ENCODE data around the gene PTEN.
A peak's percentile ranks its signal among the peaks of the same experiment; 100 is the strongest.
"Not testable (repeated sequence)": the region's sequence is repeated elsewhere in the genome, so short reads cannot be mapped to it uniquely, and the experiment has no call there.

Gene PTEN

DNA sequence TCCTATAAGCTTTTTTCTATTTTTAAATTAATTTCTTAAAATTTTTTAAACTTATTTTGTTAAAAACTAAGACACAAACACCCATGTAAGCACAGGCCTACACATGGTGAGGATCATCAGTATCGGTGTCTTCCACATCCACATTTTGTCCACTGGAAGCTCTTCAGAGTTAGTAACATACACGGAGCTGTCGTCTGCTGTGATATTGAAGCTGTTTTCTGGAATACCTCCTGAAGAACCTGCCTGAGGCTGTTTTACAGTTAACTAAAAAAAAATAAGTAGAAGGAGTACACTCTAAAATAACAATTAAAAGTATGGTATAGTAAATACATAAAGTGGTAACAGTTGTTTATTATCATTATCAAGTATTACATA, 17.8 kb upstream of the PTEN start:
- DNase-seq (ENCODE audit: low spot score), result no peak

DNA sequence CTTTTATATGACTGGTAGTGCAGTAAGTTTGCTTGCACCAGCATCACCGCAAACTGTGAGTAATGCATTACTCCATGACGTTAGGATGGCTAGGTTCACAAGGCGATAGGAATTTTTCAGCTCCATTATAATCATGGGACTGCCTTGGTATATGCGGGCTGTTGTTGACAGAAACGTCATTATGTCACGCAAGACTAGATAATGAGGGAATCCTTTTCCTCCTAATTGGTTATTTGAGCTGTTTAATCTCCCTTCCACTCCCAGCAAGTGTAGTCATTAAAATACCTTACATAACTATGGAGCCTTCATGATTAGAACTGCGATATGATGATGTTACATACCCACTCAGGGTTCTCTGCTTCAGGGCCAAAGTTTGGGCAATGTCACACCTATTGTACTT, 17.4 kb upstream of the PTEN start:
- DNase-seq (ENCODE audit: low spot score), result peak; percentile 86

DNA sequence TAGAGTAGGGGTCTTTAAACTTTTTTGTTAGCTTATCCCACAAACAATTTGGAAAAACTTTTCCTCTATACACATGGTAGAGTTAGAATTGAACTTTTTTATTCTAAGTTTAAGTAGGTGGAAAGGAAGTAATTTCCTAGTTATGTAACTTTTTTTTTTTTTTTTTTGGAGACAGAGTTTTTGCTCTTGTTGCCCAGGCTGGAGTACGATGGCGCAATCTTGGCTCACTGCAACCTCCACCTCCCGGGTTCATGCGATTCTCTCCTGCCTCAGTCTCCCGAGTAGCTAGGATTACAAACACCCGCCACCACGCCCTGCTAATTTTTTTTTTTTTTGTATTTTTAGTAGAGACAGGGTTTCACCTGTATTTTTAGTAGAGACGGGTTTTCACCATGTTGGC, 16.7 kb upstream of the PTEN start:
- DNase-seq (ENCODE audit: low spot score), result not testable (repeated sequence)

DNA sequence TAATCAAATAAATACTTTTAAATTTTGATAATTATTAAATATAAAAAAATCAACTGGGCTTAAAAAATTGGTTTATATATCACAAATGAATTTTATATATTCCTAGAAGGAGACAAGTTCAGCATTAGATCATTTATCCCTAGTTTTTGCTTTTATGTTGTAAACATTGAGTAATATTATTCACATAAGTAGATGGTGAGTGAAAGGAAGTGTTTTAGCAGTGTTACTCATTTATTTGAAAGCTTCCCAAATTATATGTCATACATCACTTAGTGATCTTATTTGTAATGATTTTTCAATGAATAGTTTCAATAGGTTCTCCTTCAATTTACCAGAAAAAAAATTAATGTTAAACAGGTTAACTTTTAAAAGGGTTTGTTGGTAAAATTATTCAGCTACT, 15.9 kb upstream of the PTEN start:
- DNase-seq (ENCODE audit: low spot score), result no peak

DNA sequence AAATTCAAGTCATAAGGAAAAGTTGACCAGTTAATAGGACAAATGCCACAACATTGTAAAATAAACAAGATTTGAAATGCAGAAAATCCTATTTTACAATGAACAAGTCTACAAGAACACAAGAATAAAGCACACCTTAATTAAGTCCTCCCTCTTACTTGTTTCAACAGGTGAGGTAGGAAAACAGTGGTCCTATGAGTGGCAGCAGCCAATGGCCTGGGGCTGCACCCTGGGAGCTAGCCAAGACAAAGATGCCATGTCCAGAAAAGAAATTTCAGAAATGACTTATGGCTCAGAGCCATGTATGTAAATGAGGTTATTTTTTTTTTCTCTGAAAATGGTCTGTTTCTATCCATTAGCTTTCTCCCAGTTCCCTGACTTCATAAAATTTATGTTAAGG, 14.4 kb upstream of the PTEN start:
- no peak for DNase-seq (ENCODE audit: low spot score)

DNA sequence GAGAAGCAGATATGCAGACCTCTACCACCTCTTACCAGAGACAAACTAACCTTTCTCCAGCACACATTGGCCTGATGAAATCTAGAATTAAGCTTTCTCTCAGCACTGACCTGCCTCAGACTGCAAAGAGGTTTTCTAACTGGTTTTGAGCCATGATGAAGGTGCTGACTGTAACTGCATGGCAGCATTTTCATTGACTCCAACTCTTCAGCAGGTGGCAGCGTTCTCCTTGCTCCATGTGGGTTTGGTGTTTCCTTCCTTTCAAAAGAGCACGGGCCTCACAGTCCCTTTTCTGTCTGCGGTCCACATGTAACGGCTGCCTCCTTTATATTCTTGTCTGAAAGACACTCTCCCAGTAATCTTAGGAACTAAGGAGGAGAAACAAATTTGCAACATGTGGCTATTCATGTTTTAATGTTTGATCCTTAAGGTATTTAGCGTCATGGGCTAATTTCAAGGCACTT, 12.7 kb upstream of the PTEN start:
- peak; percentile 67 for DNase-seq (ENCODE audit: low spot score)

DNA sequence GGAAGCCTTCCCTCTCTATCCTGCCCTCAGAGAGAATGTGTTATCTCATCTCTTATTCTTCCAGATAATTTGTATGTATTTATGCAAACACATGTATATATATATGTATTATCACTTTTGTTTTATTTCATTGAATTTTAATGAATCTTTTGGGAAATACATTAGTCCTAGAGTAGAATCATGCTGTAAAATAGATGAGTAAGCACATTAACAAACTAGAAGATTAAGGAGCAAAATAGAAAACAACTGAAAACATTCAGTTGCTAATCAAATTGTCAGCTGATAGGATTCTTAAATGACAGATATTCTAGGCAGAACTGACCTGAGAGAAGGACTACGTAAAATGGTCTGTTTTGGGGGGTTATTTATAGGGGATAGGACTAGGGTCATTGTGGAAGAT, 11.3 kb upstream of the PTEN start:
- DNase-seq (ENCODE audit: low spot score), result no peak

DNA sequence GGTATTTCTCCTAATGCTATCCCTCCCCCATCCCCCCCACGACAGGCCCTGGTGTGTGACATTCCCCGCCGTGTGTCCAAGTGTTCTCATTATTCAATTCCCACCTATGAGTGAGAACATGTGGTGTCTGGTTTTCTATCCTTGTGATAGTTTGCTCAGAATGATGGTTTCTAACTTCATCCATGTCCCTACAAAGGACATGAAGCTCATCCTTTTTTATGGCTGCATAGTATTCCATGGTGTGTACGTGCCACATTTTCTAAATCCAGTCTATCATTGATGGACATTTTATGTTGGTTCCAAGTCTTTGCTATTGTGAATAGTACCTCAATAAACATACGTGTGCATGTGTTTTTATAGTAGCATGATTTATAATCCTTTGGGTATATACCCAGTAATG, 8.2 kb upstream of the PTEN start:
- not testable (repeated sequence) for DNase-seq (ENCODE audit: low spot score)

DNA sequence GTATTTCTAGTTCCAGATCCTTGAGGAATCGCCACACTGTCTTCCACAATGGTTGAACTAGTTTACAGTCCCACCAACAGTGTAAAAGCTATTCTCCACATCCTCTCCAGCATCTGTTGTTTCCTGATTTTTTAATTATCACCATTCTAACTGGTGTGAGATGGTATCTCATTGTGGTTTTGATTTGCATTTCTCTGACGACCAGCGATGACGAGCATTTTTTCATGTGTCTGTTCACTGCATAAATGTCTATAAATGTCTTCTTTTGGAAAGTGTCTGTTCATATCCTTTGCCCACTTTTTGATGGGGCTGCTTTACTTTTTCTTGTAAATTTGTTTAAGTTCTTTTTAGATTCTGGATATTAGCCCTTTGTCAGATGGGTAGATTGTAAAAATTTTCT, 7.8 kb upstream of the PTEN start:
- not testable (repeated sequence) for DNase-seq (ENCODE audit: low spot score)

DNA sequence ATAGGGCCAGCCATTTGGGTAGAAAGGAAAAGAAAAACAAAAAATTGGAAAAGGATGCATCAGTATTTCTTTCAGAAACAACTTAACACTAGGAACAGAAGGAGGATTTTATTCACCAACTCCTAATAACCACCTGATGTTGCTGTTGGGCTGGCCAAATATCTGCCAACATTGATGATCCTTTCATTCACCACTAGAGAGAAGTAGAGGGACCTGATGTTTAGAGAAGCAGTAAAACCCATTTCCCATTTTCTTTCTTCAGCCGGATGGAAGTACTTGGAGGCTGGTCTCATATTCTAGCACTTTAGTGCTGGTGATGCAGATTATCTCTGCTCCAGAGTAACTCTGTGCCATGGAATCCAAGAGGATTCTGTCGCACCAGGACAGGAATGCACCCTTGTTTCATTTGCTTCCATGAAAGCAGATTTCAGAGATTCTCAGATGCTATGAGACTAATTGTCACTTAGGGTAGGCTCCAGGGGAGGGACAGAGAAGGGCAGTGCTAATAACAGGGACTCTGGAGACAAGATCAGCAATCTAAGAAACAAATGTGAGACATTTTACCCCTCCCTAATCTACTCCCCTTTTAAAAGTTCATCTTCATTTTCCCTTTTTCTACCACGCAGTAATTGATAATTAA, 3.1 kb upstream of the PTEN start:
- peak; percentile 71 for DNase-seq (ENCODE audit: low spot score)

DNA sequence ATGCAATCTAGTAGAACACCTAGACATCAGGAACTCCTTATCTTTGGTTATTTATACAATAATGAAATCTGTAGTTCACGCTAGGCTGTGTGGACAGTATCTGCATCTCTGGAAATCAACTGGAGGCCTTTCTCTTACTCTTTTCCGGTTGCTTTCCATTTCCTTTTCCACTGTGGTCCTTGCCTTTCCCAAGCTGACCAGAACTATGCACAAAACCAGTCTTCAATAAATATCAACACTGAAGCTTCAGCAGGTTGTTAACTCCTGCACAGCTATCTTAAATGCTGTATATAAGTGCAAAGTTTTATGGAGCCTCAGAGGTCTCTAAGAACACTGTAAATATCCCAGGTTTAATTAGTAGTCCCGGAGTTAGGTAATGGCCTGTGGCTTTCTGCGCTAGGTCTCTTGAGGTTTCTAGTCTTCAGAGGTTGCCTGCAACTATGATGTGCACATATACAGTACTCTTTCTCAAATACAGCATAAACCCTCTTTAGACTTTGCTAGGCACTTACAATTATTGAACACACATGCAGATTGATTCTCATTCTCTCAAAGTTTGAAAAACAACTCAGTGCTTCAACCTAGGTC, 2.5 kb upstream of the PTEN start:
- DNase-seq (ENCODE audit: low spot score), result no peak

DNA sequence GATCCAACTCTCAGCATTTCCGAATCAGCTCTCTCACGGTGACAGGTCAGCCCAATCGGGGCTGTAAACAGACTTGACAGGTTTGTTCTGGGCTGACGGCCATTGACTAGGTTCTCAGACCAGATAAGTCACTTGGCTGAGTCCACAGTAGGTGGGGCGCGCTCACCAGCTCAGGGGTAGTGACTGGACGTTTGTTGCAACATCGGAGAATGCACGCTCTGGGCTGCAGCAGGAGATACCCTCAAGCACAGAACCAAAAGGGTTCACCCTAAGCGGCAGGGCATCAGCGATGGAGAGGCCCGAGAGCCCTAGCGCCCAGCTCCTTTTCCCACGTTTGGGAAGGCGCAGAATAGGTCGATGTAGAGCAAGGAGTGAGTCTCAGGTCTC, 1.9 kb upstream of the PTEN start:
- DNase-seq (ENCODE audit: low spot score), result peak; percentile 83

DNA sequence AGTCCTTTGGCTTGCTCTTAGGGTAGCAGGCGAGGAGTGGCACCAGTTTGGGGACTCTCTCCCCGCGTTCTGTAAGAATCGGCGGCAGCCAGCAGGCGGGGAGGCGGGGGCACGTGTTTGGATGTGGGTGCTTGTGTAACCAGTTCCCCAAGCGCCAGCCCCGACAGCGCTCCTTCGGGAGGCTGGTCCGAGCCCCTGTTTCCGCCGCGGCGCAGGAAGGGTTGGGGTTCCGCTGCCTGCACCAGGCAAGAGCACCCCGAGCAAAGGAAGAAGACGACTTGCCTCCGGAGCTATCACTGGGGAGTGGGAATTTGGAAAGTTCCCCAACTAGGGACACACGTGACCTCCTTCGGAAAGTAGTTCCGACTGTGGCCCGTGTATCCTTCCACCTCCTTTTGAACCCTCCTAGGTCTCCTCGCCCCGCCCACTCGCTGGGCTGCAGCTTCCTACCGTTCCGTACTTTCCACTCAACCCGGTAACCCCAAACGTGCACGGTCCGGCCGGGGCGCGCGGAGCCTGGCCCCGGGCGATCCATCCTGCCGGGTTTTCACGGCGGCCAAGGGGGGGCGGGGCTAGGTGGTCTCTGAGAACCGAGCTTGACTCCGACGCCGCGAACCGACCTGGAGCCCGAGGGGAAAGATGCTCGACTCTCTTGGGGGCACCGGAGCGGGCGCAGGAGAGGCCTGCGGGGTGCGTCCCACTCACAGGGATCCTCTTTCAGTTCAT, 1.3 kb upstream of the PTEN start:
- DNase-seq (ENCODE audit: low spot score), result peak; percentile 98

DNA sequence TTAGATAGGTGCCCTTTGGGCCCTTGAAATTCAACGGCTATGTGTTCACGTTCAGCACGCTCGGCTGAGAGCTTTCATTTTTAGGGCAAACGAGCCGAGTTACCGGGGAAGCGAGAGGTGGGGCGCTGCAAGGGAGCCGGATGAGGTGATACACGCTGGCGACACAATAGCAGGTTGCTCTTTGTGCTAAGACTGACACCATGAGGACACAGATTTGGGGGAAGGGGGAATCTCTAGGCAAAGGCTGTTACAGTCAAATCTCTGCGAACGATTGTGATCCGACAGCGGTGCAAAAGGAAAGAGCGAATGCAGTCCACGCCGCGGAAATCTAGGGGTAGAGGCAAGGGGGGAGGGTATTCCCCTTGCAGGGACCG, 759 bp upstream of the PTEN start:
- DNase-seq (ENCODE audit: low spot score), result no peak

DNA sequence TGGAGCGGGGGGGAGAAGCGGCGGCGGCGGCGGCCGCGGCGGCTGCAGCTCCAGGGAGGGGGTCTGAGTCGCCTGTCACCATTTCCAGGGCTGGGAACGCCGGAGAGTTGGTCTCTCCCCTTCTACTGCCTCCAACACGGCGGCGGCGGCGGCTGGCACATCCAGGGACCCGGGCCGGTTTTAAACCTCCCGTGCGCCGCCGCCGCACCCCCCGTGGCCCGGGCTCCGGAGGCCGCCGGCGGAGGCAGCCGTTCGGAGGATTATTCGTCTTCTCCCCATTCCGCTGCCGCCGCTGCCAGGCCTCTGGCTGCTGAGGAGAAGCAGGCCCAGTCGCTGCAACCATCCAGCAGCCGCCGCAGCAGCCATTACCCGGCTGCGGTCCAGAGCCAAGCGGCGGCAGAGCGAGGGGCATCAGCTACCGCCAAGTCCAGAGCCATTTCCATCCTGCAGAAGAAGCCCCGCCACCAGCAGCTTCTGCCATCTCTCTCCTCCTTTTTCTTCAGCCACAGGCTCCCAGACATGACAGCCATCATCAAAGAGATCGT, 598 bp downstream of the PTEN start:
- DNase-seq (ENCODE audit: low spot score), result peak; percentile 45

DNA sequence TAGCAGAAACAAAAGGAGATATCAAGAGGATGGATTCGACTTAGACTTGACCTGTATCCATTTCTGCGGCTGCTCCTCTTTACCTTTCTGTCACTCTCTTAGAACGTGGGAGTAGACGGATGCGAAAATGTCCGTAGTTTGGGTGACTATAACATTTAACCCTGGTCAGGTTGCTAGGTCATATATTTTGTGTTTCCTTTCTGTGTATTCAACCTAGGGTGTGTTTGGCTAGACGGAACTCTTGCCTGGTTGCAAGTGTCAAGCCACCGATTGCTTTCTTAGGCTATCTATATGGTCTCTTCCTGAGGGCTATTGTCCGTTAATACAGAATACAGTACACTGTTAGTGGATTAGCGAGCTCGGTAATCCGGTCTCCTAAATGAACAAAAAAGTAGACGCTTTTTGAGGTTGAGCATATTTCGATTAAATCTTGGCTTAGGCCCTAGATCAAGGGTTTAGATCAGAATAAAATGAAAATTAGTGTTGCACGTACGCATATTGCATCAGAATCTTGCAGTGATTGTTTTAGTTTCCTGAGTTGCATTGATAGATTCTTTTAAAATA, 1.2 kb downstream of the PTEN start:
- DNase-seq (ENCODE audit: low spot score), result no peak

DNA sequence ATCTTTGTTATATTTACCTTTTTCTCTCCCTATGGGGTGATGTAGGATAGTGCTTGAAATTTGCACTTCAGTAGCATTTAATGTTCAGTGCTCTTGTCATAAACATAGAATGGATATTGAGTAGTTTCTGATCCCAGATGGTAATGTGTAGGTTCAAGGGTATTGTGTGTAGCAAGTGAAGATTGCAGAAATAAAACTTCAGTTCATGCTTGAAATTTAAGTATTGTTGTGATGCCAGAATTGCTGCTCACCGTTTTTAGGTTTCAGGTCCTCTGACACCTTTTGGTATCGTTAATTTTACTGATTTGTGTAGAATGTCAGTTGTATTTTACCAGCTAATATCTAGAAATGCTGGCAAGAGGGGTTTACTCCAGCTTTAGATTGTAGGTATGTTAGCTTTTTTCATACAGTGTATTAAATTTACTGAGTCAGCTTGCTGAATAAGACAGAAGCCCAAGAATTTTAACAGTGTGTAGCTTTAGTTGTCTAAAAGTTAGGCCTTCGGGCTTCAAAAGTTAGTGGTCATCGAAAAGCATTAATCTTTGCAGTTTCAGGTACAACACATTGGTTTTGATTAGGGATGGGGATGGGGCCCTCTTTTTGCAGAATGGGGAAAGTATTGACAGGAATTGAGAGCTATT, 1.9 kb downstream of the PTEN start:
- no peak for DNase-seq (ENCODE audit: low spot score)

DNA sequence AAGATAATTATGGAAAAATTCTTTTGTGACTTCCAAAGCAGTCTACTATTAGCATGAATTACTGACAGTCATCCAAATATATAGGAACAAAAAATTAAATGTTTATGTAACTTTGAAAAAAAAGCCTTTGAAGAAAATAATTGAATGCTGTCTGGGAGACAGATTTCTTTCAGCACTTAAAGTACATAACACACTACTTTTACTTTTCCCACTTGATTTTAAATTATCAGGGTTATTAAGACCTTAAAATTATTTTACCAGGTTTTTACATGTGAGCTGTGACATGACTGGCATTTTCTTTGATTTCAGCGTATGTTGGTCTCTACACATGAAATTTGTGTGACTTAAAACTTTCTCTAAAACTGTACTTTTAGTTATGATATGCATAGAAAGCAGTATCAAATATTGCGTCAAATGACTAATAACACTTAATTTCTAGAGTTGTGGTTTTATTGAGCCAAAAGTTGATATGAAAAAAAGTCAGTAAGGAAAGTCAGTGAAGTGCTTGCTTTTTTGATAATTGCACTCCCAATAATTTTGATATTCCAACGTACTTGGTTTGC, 3.1 kb downstream of the PTEN start:
- no peak for DNase-seq (ENCODE audit: low spot score)

DNA sequence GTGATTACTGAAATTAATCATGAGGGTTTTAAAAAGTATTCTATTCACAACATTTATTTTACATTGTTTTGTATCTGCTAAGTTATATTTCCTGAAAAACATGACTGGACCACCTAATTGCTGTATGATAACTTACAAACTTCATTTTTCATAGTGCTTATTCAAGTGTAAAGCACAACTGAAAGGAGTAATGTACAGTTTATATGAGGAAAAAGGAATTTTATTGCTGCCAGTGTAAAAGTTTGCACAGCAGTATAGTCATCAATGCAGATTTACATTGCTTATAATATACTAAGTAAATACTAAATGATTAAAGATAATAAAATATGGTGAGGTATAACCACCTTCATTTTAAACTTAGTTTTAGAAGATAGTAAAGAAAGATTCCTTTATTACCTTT, 4.0 kb downstream of the PTEN start:
- no peak for DNase-seq (ENCODE audit: low spot score)

DNA sequence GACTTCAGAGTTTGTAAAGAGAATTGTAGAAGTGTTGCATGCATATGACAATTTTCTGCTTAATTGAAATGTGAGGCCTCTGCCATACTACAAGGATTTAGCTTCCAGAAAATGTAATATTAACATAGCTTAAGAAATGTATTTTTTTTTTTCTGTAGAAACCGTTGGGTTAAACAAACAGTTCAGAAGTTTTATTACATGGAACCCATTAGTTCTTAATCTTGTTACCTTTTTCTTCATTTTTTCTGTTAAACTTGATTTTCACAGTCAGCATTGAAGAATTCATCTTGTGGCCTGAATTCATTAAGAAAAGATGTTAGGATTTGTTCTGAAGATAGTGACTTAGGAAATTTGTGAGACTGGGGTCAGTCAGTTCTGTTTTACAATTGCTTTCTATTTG, 4.9 kb downstream of the PTEN start:
- no peak for DNase-seq (ENCODE audit: low spot score)

DNA sequence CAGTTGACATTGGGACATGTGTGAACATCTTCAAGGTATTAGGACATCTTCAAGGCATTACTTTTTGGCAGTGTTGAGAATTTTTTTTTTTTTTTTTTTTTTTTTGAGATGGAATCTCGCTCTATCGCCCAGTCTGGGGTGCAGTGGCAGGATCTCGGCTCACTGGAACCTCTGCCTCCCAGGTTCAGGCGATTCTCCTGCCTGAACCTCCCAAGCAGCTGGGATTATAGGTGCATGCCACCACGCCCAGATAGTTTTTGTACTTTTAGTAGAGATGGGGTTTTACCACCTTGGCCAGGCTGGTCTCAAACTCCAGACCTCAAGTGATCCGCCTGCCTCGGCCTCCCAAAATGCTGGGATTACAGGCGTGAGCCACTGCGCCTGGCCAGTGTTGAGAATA, 5.7 kb downstream of the PTEN start:
- DNase-seq (ENCODE audit: low spot score), result not testable (repeated sequence)

Data from kidney tubule cell (primary cell).